HEK293 (cell line): ENCODE data around the gene APC2.

ENCODE experiments used
- CTCF ChIP-seq: fragments of 450-650 bp; formaldehyde crosslinking; IDR thresholded peaks from 2 replicates; pipeline ENCODE4 v1.5.1; 2016; ENCODE audit warnings: missing biosample characterization, missing genetic modification characterization
- FEZF1 ChIP-seq: fragments of 450-650 bp; formaldehyde crosslinking; IDR thresholded peaks from 2 replicates; pipeline ENCODE4 v1.5.1; 2016; ENCODE audit warnings: missing biosample characterization, missing genetic modification characterization
- IKZF3 ChIP-seq: fragments of 450-650 bp; IDR thresholded peaks from 2 replicates; pipeline ENCODE4 v1.5.0; 2018; ENCODE audit warnings: missing biosample characterization, mild to moderate bottlenecking, missing genetic modification characterization, moderate library complexity
- PRDM10 ChIP-seq: fragments of 450-650 bp; formaldehyde crosslinking; IDR thresholded peaks from 2 replicates; pipeline ENCODE4 v1.5.1; 2016; ENCODE audit warnings: missing biosample characterization, missing genetic modification characterization
- PRDM6 ChIP-seq: fragments of 450-650 bp; formaldehyde crosslinking; IDR thresholded peaks from 2 replicates; pipeline ENCODE4 v1.5.1; 2017; ENCODE audit warnings: missing biosample characterization, missing genetic modification characterization
- SP2 ChIP-seq: fragments of 450-650 bp; formaldehyde crosslinking; IDR thresholded peaks from 2 replicates; pipeline ENCODE4 v1.5.1; 2016; ENCODE audit warnings: missing biosample characterization, missing genetic modification characterization
- SP3 ChIP-seq: fragments of 450-650 bp; formaldehyde crosslinking; IDR thresholded peaks from 2 replicates; pipeline ENCODE4 v1.5.1; 2016; ENCODE audit warnings: missing biosample characterization, missing genetic modification characterization
- ZBTB8A ChIP-seq: fragments of 450-650 bp; formaldehyde crosslinking; IDR thresholded peaks from 2 replicates; pipeline ENCODE4 v1.5.1; 2016; ENCODE audit warnings: missing biosample characterization, missing genetic modification characterization
- ZEB2 ChIP-seq: fragments of 450-650 bp; formaldehyde crosslinking; IDR thresholded peaks from 2 replicates; pipeline ENCODE4 v1.5.1; 2016; ENCODE audit warnings: missing biosample characterization, missing genetic modification characterization
- ZFHX2 ChIP-seq: fragments of 450-650 bp; formaldehyde crosslinking; conservative IDR thresholded peaks from 2 replicates; pipeline ENCODE4 v1.5.1; 2016; ENCODE audit warnings: missing biosample characterization, missing genetic modification characterization
- ZNF10 ChIP-seq: fragments of 450-650 bp; formaldehyde crosslinking; IDR thresholded peaks from 2 replicates; pipeline ENCODE4 v1.5.1; 2017; ENCODE audit warnings: missing biosample characterization, missing genetic modification characterization
- ZNF121 ChIP-seq: fragments of 450-650 bp; formaldehyde crosslinking; IDR thresholded peaks from 2 replicates; pipeline ENCODE4 v1.5.1; 2016; ENCODE audit warnings: missing biosample characterization, missing genetic modification characterization
- ZNF16 ChIP-seq: fragments of 450-650 bp; formaldehyde crosslinking; IDR thresholded peaks from 2 replicates; pipeline ENCODE4 v1.5.1; 2016; ENCODE audit warnings: low read depth, missing biosample characterization, missing genetic modification characterization
- ZNF211 ChIP-seq: fragments of 450-650 bp; formaldehyde crosslinking; IDR thresholded peaks from 2 replicates; pipeline ENCODE4 v1.5.1; 2016; ENCODE audit warnings: low read depth, missing biosample characterization, missing genetic modification characterization
- ZNF23 ChIP-seq: fragments of 450-650 bp; formaldehyde crosslinking; IDR thresholded peaks from 2 replicates; pipeline ENCODE4 v1.5.1; 2016; ENCODE audit warnings: missing biosample characterization, missing genetic modification characterization, borderline replicate concordance
- ZNF24 ChIP-seq: fragments of 450-650 bp; formaldehyde crosslinking; IDR thresholded peaks from 2 replicates; pipeline ENCODE4 v1.5.1; 2016; ENCODE audit warnings: missing biosample characterization, missing genetic modification characterization
- ZNF26 ChIP-seq: fragments of 450-650 bp; formaldehyde crosslinking; IDR thresholded peaks from 2 replicates; pipeline ENCODE4 v1.5.1; 2016; ENCODE audit warnings: missing biosample characterization, missing genetic modification characterization
- ZNF398 ChIP-seq: fragments of 450-650 bp; formaldehyde crosslinking; IDR thresholded peaks from 2 replicates; pipeline ENCODE4 v1.5.1; 2017; ENCODE audit warnings: missing biosample characterization, missing genetic modification characterization
- ZNF416 ChIP-seq: fragments of 450-650 bp; formaldehyde crosslinking; IDR thresholded peaks from 2 replicates; pipeline ENCODE4 v1.5.1; 2016; ENCODE audit warnings: missing biosample characterization, missing genetic modification characterization
- ZNF571 ChIP-seq: fragments of 450-650 bp; formaldehyde crosslinking; IDR thresholded peaks from 2 replicates; pipeline ENCODE4 v1.5.0; 2017; ENCODE audit warnings: missing biosample characterization, missing genetic modification characterization
- ZNF658 ChIP-seq: fragments of 450-650 bp; formaldehyde crosslinking; IDR thresholded peaks from 2 replicates; pipeline ENCODE4; 2016; ENCODE audit warnings: missing biosample characterization, missing genetic modification characterization
- ZNF701 ChIP-seq: fragments of 450-650 bp; formaldehyde crosslinking; IDR thresholded peaks from 2 replicates; pipeline ENCODE4 v1.5.1; 2016; ENCODE audit warnings: missing biosample characterization, missing genetic modification characterization
- ZNF704 ChIP-seq: fragments of 450-650 bp; formaldehyde crosslinking; IDR thresholded peaks from 2 replicates; pipeline ENCODE4 v1.5.1; 2016; ENCODE audit warnings: missing biosample characterization, missing genetic modification characterization
- ZNF707 ChIP-seq: fragments of 450-650 bp; formaldehyde crosslinking; IDR thresholded peaks from 2 replicates; pipeline ENCODE4 v1.5.1; 2016; ENCODE audit warnings: missing biosample characterization, missing genetic modification characterization
- ZNF76 ChIP-seq: fragments of 450-650 bp; formaldehyde crosslinking; IDR thresholded peaks from 2 replicates; pipeline ENCODE4; 2016; ENCODE audit warnings: low read depth, missing biosample characterization, missing genetic modification characterization, borderline replicate concordance
- ZNF768 ChIP-seq: fragments of 450-650 bp; formaldehyde crosslinking; IDR thresholded peaks from 2 replicates; pipeline ENCODE4 v1.5.1; 2018; ENCODE audit warnings: missing biosample characterization, mild to moderate bottlenecking, missing genetic modification characterization
- ZNF785 ChIP-seq: fragments of 450-650 bp; formaldehyde crosslinking; IDR thresholded peaks from 2 replicates; pipeline ENCODE4 v1.5.1; 2016; ENCODE audit warnings: missing biosample characterization, missing genetic modification characterization
- ZNF830 ChIP-seq: fragments of 450-650 bp; IDR thresholded peaks from 2 replicates; pipeline ENCODE4 v1.5.0; 2018; ENCODE audit warnings: missing biosample characterization, missing genetic modification characterization, low read depth, mild to moderate bottlenecking, moderate library complexity
- ZSCAN23 ChIP-seq: fragments of 450-650 bp; formaldehyde crosslinking; IDR thresholded peaks from 2 replicates; pipeline ENCODE4 v1.5.1; 2016; ENCODE audit warnings: missing biosample characterization, missing genetic modification characterization

Gene APC2

GRCh38 chr19:1503089-1503924 lies 53.4 kb downstream of the APC2 start (continued):
- TF ChIP-seq ZNF26 (tag by site-specific recombination) (no peak), SP3 (tag by site-specific recombination) (no peak), ZNF701 (tag by site-specific recombination) (no peak), IKZF3 (tag by site-specific recombination) (peak; percentile 30; the same call in 1 of the 2 replicates), CTCF (tag by site-specific recombination) (peak; percentile 95), ZNF121 (tag by site-specific recombination) (no peak), ZNF211 (tag by site-specific recombination) (no peak), SP2 (peak; percentile 59), ZNF704 (tag by site-specific recombination) (no peak), ZNF768 (tag by site-specific recombination) (no peak), PRDM6 (tag by site-specific recombination) (no peak), ZNF24 (tag by site-specific recombination) (peak; percentile 42; the same call in 1 of the 2 replicates), ZNF571 (no peak), ZSCAN23 (no peak), FEZF1 (peak; percentile 11; the same call in 1 of the 2 replicates), ZNF785 (peak; percentile 91), ZNF10 (tag by site-specific recombination) (peak; percentile 31; the same call in 1 of the 2 replicates), ZFHX2 (peak; percentile 76), ZBTB8A (tag by site-specific recombination) (peak; percentile 96), ZNF16 (no peak), ZNF398 (tag by site-specific recombination) (no peak), ZNF23 (tag by site-specific recombination) (no peak), ZNF830 (tag by site-specific recombination) (no peak), ZNF416 (tag by site-specific recombination) (no peak), ZNF658 (tag by site-specific recombination) (no peak), ZNF76 (tag by site-specific recombination) (peak; percentile 90), PRDM10 (tag by site-specific recombination) (no peak), ZEB2 (tag by site-specific recombination) (peak; percentile 84), ZNF707 (tag by site-specific recombination) (no peak)
